Keratinocyte (primary cell): ENCODE results near the gene ELAPOR1. TPM values are rescaled to one million over a fixed set of nuclear protein-coding genes. Genes with fewer than 3 reads are reported as not detected.

ENCODE experiments used
- DNase-seq: peaks from one replicate; pipeline ENCODE4 v3.0.0-alpha.2; 2011; ENCODE audit warnings: low read depth, missing footprints, low spot score
- FAIRE-seq: peaks from 2 replicates; lab custom pipeline; 2011; peaks lifted over from hg19 to GRCh38; lab: Jason Lieb, UNC
- H2AFZ ChIP-seq: 2 replicates; pipeline ENCODE4 v1.6.0; 2012; ENCODE audit warnings: low read length, control low read depth, inconsistent platforms; ENCODE audit not compliant: control insufficient read depth
- H3K27ac ChIP-seq: 2 replicates; pipeline ENCODE4 v1.5.1; 2011; ENCODE audit warnings: low read length; ENCODE audit not compliant: control insufficient read depth, insufficient read depth
- H3K27me3 ChIP-seq: 3 replicates; pipeline ENCODE4 v1.6.0; 2011; ENCODE audit warnings: low read length; ENCODE audit not compliant: control insufficient read depth, insufficient read depth; ENCODE audit errors: extremely low read depth
- H3K36me3 ChIP-seq, 2 experiments: 2 replicates in 1 of 2; 3 replicates in 1 of 2; pipeline ENCODE4 v1.5.1; 2011; ENCODE audit warnings: low read length in 2 of 2, mild to moderate bottlenecking in 1 of 2; ENCODE audit not compliant: control insufficient read depth in 2 of 2, insufficient read depth in 2 of 2; ENCODE audit errors: extremely low read depth in 1 of 2
- H3K4me1 ChIP-seq: 3 replicates; pipeline ENCODE4 v1.5.1; 2011; ENCODE audit warnings: low read length; ENCODE audit not compliant: control insufficient read depth, insufficient read depth; ENCODE audit errors: extremely low read depth
- H3K4me2 ChIP-seq: 3 replicates; pipeline ENCODE4 v1.6.0; 2011; ENCODE audit warnings: low read depth, low read length; ENCODE audit not compliant: control insufficient read depth, insufficient read depth; ENCODE audit errors: extremely low read depth
- H3K4me3 ChIP-seq, 3 experiments: fragments of 200-600 bp in 1 of 3; sonication (generic) in 1 of 3; 2 replicates in 2 of 3; 3 replicates in 1 of 3; pipeline ENCODE4 v1.5.1; 2011 to 2016; ENCODE audit warnings: low read length in 3 of 3, mild to moderate bottlenecking in 3 of 3, control low read depth in 2 of 3, inconsistent platforms in 1 of 3, low read depth in 1 of 3, mixed read lengths in 1 of 3, mixed run types in 1 of 3, moderate library complexity in 1 of 3; ENCODE audit not compliant: control insufficient read depth in 2 of 3, insufficient read depth in 2 of 3; ENCODE audit errors: extremely low read depth in 1 of 3
- H3K79me2 ChIP-seq: 2 replicates; pipeline ENCODE4 v1.6.0; 2012; ENCODE audit warnings: low read length; ENCODE audit not compliant: control insufficient read depth, insufficient read depth
- H3K9ac ChIP-seq: 3 replicates; pipeline ENCODE4 v1.6.0; 2011; ENCODE audit warnings: low read length; ENCODE audit not compliant: control insufficient read depth, insufficient read depth; ENCODE audit errors: extremely low read depth
- H3K9me1 ChIP-seq: 3 replicates; pipeline ENCODE4 v1.6.0; 2011; ENCODE audit warnings: low read length; ENCODE audit not compliant: control insufficient read depth, insufficient read depth; ENCODE audit errors: extremely low read depth
- H3K9me3 ChIP-seq: 2 replicates; pipeline ENCODE4 v1.5.1; 2012; ENCODE audit warnings: low read depth, low read length; ENCODE audit not compliant: control insufficient read depth
- H4K20me1 ChIP-seq: 3 replicates; pipeline ENCODE4 v1.6.0; 2011; ENCODE audit warnings: low read length; ENCODE audit not compliant: control insufficient read depth, insufficient read depth; ENCODE audit errors: extremely low read depth
- CTCF ChIP-seq, 3 experiments: IDR thresholded peaks in 1 of 3; conservative IDR thresholded peaks in 1 of 3; optimal IDR thresholded peaks in 1 of 3; 2 replicates in 2 of 3; 3 replicates in 1 of 3; pipeline versions ENCODE3 to v1.5.1; 2011; ENCODE audit warnings: low read length in 3 of 3, mild to moderate bottlenecking in 3 of 3, moderate library complexity in 2 of 3, control low read depth in 1 of 3, inconsistent platforms in 1 of 3; ENCODE audit not compliant: insufficient read depth in 2 of 3; ENCODE audit errors: extremely low read depth in 1 of 3
- EZH2 ChIP-seq: IDR thresholded peaks from one replicate; pipeline ENCODE4 v1.6.1; 2012; ENCODE audit warnings: inconsistent platforms, mild to moderate bottlenecking, low read length, moderate library complexity
- dilution Hi-C: fragments of 300-500 bp; cut with MboI; formaldehyde crosslinking; loops from one replicate; pipeline ENCODE4 v1.7.0; 2020; ENCODE audit warnings: low sequenced_read_pairs; ENCODE audit not compliant: extremely low pct_ligation_motif_present
- polyA plus RNA-seq, 5 experiments: library from polyadenylated mRNA; depleted of rRNA in 3 of 5; stranded (reverse) in 3 of 5; stranded (forward) in 1 of 5; unstranded in 1 of 5; fragments of >200 nt; gene quantifications; 1 replicate in 1 of 5; 2 replicates in 3 of 5; 3 replicates in 1 of 5; pipeline versions ENCODE4 v1.2.1 to v1.2.3, GENCODE V29; 2011 to 2012; ENCODE audit warnings: missing spikeins in 2 of 5, low read depth in 1 of 5, low replicate concordance in 1 of 5

The ELAPOR1 gene
- polyA plus RNA-seq, 1 donor (not counting 4 experiments of a cell fraction or from before 2014, with no cell fraction given) = 0.24 TPM

- Histone ChIP-seq H3K4me1 (peaks cover 10% of the 10 kb centered on the region), H3K4me2 (peak within 1 kb of the TSS; percentile 93), H3K9me1 (no peaks in the 10 kb centered on the region), H3K9ac (peak within 1 kb of the TSS; percentile 87), H3K79me2 (peaks cover 23% of the 10 kb centered on the region), H2AFZ (peak within 1 kb of the TSS; percentile 90), H3K9me3 (no peaks in the 10 kb centered on the region), H4K20me1 (no peaks in the 10 kb centered on the region), H3K36me3 (peaks cover 0 to 8% of the 10 kb centered on the region in 2 experiments), H3K27ac (peak within 1 kb of the TSS; percentile 88), H3K27me3 (no peaks in the 10 kb centered on the region), H3K4me3 (peak within 1 kb of the TSS; percentile 60 to 84 (median 66))
- TF ChIP-seq EZH2 (no peak), CTCF (optimal IDR thresholded peaks at IDR 0.05 in 1 of 3, IDR thresholded peaks at IDR 0.05 in 1 of 3, conservative IDR thresholded peaks at IDR 0.05 in 1 of 3; ENCODE audit: extremely low read depth in 1 of 3, insufficient read depth in 2 of 3, low read length in 3 of 3) (no peak)
- dilution Hi-C loops = no loop called here
- DNase-seq = peak; percentile 56
- FAIRE-seq = no peak
Measured at GRCh38 chr1:109090196-109091077, 23.5 kb upstream of the ELAPOR1 start, which contains the start of gene TMEM167B. Gene TMEM167B (plus strand): TSS chr1:109090764. CDS start chr1:109090873, 109 bp downstream.

GRCh38 chr1:109091078-109091838 lies 22.7 kb upstream of the ELAPOR1 start:
- TF ChIP-seq CTCF (optimal IDR thresholded peaks at IDR 0.05 in 1 of 3, IDR thresholded peaks at IDR 0.05 in 1 of 3, conservative IDR thresholded peaks at IDR 0.05 in 1 of 3; ENCODE audit: extremely low read depth in 1 of 3, insufficient read depth in 2 of 3, low read length in 3 of 3) = no peak
- no peak for TF ChIP-seq EZH2
- peak overlapping the region; percentile 60 to 84 (median 66) for H3K4me3 ChIP-seq
- peak overlapping the region; percentile 87 for H3K9ac ChIP-seq
- DNase-seq (no peak), FAIRE-seq (no peak)
- H3K4me2 ChIP-seq = peak overlapping the region; percentile 93
- H3K27ac ChIP-seq = peak overlapping the region; percentile 88
- peaks cover 23% of the 10 kb centered on the region for H3K79me2 ChIP-seq
- H3K27me3 ChIP-seq = no peaks in the 10 kb centered on the region
- no peaks in the 10 kb centered on the region for H4K20me1 ChIP-seq
- H3K36me3 ChIP-seq = peaks cover 7 to 8% of the 10 kb centered on the region in 2 experiments
- H3K9me1 ChIP-seq = no peaks in the 10 kb centered on the region
- peak overlapping the region; percentile 78 for H2AFZ ChIP-seq
- dilution Hi-C loops = no loop called here
- no peaks in the 10 kb centered on the region for H3K9me3 ChIP-seq
- H3K4me1 ChIP-seq = peaks cover 14% of the 10 kb centered on the region
